ENCODE measurements around the gene RRP15.
A peak's percentile ranks its signal among the peaks of the same experiment; 100 is the strongest.

RRP15 gene, protein sequence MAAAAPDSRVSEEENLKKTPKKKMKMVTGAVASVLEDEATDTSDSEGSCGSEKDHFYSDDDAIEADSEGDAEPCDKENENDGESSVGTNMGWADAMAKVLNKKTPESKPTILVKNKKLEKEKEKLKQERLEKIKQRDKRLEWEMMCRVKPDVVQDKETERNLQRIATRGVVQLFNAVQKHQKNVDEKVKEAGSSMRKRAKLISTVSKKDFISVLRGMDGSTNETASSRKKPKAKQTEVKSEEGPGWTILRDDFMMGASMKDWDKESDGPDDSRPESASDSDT

DNA sequence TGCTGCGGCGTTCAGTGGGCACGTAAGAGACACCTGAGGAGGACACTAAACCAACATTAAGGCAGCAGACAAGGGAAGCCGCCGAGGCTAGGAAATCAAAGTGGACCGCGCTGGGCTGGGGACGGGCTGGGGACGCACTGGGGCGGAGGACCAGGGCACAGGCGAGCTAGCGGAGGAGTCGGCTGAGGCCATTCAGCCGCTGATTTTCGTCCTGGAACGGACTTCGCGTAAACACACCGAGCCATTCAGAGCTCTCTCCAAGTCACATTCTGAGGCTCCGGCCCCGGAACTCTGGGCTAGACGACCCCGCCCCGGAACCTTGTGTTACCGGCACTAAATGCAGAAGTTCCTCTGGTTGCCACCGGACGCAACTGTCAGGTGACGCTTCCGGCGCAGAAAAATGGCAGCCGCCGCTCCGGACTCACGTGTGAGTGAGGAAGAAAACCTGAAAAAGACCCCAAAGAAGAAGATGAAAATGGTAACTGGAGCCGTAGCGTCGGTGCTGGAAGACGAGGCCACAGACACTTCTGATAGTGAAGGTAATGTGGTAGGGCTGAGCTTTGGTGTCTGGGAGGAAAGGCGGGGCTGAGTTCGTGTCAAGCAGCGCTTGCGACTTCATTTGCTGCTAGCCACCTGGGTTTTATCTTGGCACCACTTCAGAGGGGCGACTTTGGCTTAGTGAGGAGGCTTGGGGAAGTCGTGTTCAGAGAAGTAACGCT, at the start of gene RRP15:
TSS of gene RRP15 (plus strand) at position 377 of the 719 bp plus-strand sequence. CDS start at position 401, 24 bp downstream.
- TF ChIP-seq JUND (IDR thresholded peaks at IDR 0.05; ENCODE audit: low read depth) = no peak
- in situ Hi-C loops (cut with HindIII; ENCODE audit: low pct_unique_long_range_greater_than_20kb, low sequenced_read_pairs) = no loop called here
- peak; percentile 82 to 95 for DNase-seq (ENCODE audit: low read depth in 1 of 2, low spot score in 1 of 2)

- in situ Hi-C loops (cut with HindIII; ENCODE audit: low pct_unique_long_range_greater_than_20kb, low sequenced_read_pairs) = no loop called here
- no peak for TF ChIP-seq JUND (IDR thresholded peaks at IDR 0.05; ENCODE audit: low read depth)
- no peak for DNase-seq (ENCODE audit: low read depth in 1 of 2, low spot score in 1 of 2)
Measured at GRCh38 chr1:218242171-218242570, 42.9 kb upstream of the RRP15 start.

DNA sequence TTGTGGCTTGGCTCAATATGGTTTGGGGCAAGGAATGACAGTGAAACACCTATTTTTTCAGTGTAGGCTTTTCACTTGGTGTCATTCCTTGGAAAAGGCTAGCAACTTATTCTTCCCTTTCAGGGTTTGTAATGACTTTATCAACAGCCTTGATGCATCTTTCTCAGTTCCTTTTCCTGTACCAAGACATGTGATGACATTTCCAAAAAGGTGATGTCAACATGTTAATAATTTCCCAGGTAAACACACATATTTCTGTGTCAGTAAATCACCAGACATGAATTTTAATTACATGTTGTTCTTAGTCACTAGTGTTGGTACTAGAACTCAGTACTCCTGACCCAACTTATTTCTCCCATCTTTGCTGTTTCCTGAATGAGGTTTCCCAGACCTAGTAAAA, 37.8 kb upstream of the RRP15 start:
- TF ChIP-seq JUND (IDR thresholded peaks at IDR 0.05; ENCODE audit: low read depth) = no peak
- in situ Hi-C loops (cut with HindIII; ENCODE audit: low pct_unique_long_range_greater_than_20kb, low sequenced_read_pairs) = no loop called here
- no peak for DNase-seq (ENCODE audit: low read depth in 1 of 2, low spot score in 1 of 2)

DNA sequence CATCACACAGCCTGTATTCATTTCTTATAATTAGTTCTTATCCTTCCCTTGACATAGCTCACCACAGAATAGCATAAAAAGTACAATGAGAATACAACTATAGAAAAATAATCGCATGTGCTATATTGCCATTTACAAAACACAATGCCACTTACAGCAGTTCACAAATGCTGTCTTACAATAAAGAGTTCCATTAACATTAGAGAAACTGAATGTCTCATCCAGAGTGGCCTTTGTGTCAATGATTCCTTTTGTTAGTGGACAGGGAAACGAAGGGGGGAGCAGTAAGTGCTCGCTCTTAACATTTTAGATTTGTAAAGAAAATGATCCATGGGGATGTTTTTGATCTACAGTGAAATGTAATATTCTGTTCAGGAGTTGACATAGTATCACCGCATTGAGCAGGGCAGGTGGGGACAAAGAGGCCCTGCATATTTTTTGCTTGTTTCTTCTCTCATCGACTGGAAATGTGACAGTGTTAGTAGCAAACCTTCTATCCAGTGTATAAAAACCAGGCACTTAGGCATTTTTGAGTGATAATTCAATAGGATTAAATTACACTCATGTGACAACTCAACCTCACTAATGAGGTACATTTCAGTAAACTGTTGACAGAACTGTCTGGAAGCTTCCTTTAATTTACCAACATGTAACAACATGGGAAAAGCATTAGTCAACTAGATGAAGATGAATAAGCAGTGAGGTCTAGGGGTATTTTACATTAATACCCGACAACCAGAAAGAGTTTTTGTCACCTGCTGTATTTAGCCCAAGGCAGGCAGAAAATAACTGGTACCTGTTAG, 35.6 kb upstream of the RRP15 start:
- in situ Hi-C loops (cut with HindIII; ENCODE audit: low pct_unique_long_range_greater_than_20kb, low sequenced_read_pairs) = no loop called here
- TF ChIP-seq JUND (IDR thresholded peaks at IDR 0.05; ENCODE audit: low read depth) = no peak
- no peak for DNase-seq (ENCODE audit: low read depth in 1 of 2, low spot score in 1 of 2)

DNA sequence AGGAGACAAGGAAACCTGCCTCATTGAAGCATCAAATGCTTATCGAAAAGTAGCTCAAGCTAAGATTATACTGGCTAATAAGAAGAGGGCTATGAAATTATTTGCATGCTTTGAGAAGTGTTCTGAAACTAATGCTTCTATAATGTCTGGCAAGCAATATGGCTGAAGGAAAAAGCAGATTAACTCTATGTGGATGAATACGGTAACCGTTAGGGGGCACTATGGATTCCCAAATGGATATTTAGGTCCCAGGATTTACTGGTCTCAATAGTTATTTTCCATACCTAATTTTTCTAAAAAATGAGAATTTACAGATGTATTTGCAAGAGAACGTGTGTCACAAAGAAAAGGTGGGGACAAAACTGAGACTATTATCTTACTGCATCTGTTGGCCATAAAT, 34.6 kb upstream of the RRP15 start:
- no peak for DNase-seq (ENCODE audit: low read depth in 1 of 2, low spot score in 1 of 2)
- in situ Hi-C loops (cut with HindIII; ENCODE audit: low pct_unique_long_range_greater_than_20kb, low sequenced_read_pairs) = no loop called here

DNA sequence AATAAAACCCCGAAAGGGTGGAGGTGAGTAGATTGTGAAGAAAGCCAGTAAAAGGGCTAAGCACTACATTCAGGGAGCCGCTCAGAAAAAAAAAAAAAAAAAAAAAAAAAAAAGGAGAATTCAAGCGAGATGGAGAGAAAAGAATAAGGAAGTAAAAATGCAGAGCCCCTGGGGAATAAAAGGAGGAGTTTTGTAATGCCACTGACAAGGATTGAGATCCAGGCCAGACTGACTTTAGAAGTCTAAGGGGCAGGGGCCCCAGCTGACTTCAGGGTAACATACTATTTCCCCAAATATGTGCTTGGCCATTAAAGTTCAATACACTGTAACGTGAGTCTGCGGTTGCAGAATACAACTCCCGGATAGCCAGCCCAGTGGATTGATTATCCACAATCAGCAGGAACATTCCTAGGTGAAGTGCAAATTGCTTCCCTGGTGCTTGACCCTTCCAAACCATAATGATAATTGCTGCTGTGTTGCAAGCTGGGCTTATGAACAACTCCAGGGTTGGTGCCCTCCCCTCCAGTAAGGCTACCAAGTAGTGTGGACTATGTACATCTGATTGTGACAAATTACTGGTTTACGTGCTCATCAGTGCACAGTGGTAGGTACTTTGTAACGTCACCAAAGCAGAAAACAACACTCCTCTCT, 30.7 kb upstream of the RRP15 start:
- in situ Hi-C loops (cut with HindIII; ENCODE audit: low pct_unique_long_range_greater_than_20kb, low sequenced_read_pairs) = no loop called here
- no peak for DNase-seq (ENCODE audit: low read depth in 1 of 2, low spot score in 1 of 2)
- no peak for TF ChIP-seq JUND (IDR thresholded peaks at IDR 0.05; ENCODE audit: low read depth)

More for the DNA sequence above, 34.6 kb upstream of the RRP15 start:
- no peak for TF ChIP-seq JUND (IDR thresholded peaks at IDR 0.05; ENCODE audit: low read depth)

DNA sequence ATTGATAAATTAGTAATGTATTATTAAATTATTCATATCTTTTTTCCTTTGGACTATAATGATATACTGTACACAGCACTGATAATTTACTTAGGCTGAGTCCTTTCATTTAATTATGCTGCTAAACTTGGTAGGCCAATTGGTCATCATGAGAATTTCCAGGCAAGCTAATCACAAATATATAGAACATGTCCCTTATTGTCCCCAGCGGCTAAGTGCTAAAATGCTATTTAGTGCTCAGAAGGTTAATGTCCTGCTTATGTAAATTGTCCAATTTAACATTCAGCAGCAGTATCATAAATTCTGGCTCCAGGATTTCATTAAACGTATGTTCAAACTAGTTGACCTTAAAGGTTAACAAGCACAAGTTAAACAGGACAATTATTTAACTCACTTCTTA, 30.0 kb upstream of the RRP15 start:
- in situ Hi-C loops (cut with HindIII; ENCODE audit: low pct_unique_long_range_greater_than_20kb, low sequenced_read_pairs) = no loop called here
- no peak for DNase-seq (ENCODE audit: low read depth in 1 of 2, low spot score in 1 of 2)

GRCh38 chr1:218257371-218257770, 27.7 kb upstream of the RRP15 start:
- in situ Hi-C loops (cut with HindIII; ENCODE audit: low pct_unique_long_range_greater_than_20kb, low sequenced_read_pairs) = no loop called here
- DNase-seq (ENCODE audit: low read depth in 1 of 2, low spot score in 1 of 2) = no peak
- TF ChIP-seq JUND (IDR thresholded peaks at IDR 0.05; ENCODE audit: low read depth) = no peak

More for the DNA sequence above, 30.0 kb upstream of the RRP15 start:
- no peak for TF ChIP-seq JUND (IDR thresholded peaks at IDR 0.05; ENCODE audit: low read depth)

DNA sequence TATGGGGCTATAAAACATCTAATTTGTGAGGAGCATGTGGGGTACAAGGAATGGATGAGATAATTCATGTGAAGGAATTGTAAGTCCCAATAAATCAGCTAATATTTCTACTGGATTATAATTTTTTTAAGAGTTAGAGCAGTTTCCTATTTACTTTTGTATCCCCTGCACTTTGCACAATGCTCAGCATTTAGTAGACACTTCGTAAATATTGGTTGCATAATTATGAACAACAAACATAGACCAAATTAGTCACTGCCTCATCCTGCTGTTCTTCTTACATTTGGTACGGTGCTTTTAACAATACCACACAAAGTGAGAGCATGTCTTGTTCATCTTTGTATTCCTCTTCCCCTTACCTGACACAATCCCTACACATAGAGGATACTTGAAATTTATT, 27.1 kb upstream of the RRP15 start:
- DNase-seq (ENCODE audit: low read depth in 1 of 2, low spot score in 1 of 2) = no peak
- TF ChIP-seq JUND (IDR thresholded peaks at IDR 0.05; ENCODE audit: low read depth) = no peak
- in situ Hi-C loops (cut with HindIII; ENCODE audit: low pct_unique_long_range_greater_than_20kb, low sequenced_read_pairs) = no loop called here

- TF ChIP-seq JUND (IDR thresholded peaks at IDR 0.05; ENCODE audit: low read depth) = no peak
- no peak for DNase-seq (ENCODE audit: low read depth in 1 of 2, low spot score in 1 of 2)
- in situ Hi-C loops (cut with HindIII; ENCODE audit: low pct_unique_long_range_greater_than_20kb, low sequenced_read_pairs) = no loop called here
Measured at GRCh38 chr1:218259339-218259738, 25.8 kb upstream of the RRP15 start.

GRCh38 chr1:218259800-218260199, 25.3 kb upstream of the RRP15 start:
- TF ChIP-seq JUND (IDR thresholded peaks at IDR 0.05; ENCODE audit: low read depth) = no peak
- peak in 1 of 2 experiments; percentile 52 for DNase-seq (ENCODE audit: low read depth in 1 of 2, low spot score in 1 of 2)
- in situ Hi-C loops (cut with HindIII; ENCODE audit: low pct_unique_long_range_greater_than_20kb, low sequenced_read_pairs) = no loop called here

DNA sequence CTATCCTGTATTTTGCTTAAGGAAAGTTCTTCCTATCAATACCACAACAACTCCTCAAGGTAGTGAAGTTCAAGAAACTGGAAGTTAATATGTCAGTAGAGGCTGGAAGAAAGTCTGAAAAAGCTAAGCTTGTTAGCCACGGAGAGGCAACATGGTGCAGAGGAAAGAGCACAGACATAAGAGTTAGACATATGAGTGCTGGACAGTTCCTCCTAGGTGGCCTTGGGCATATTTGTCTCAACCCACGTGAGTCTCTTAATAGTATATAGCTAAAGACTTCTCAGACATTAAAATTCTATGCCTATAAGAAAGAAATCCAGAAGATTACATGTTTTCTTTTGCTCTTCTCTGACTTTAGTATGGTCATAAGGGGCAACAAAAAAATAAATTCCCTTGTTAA, 22.8 kb upstream of the RRP15 start:
- TF ChIP-seq JUND (IDR thresholded peaks at IDR 0.05; ENCODE audit: low read depth) = no peak
- in situ Hi-C loops (cut with HindIII; ENCODE audit: low pct_unique_long_range_greater_than_20kb, low sequenced_read_pairs) = no loop called here
- peak in 1 of 2 experiments; percentile 65 for DNase-seq (ENCODE audit: low read depth in 1 of 2, low spot score in 1 of 2)

Measured in T47D (cell line).